Measurements from ENCODE around the gene CASZ1.

GRCh38 chr1:10653370-10654125 lies 142.9 kb downstream of the CASZ1 start:
- TF ChIP-seq CTCF (IDR thresholded peaks at IDR 0.05) (no peak), PBX3 (IDR thresholded peaks at IDR 0.05) (no peak), EP300 (IDR thresholded peaks at IDR 0.05) (no peak), RFX5 (IDR thresholded peaks at IDR 0.05) (no peak), REST (IDR thresholded peaks at IDR 0.05) (no peak)
